Measurements from ENCODE around the gene ZNF774.

GRCh38 chr15:90386221-90386620, 34.1 kb downstream of the ZNF774 start:
- no peak for TF ChIP-seq CTCF (IDR thresholded peaks at IDR 0.05)
- TF ChIP-seq POLR2A (IDR thresholded peaks at IDR 0.05), result no peak

Measured in uterus (tissue), 2 donors.